ENCODE results near the gene CDC42BPB.

The CDC42BPB gene

DNA sequence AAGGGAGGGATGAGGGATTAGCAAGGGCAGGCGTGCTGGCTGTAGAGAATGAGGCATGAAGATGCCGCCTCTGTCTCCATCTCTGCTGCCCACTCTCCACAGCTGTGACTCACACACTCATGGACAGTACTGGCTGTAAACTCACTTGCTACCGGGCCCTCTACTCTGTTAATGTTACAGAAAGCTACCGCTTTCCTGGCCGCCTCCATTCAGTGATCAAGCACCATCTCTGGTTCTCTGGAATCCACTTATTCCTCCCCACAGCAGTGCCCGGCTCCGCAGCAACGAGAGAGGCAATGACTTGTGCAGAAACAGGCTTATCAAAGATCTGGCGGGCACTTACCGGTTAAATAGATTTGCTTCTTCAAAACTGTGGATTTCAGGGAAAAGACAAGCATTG lies 100.1 kb downstream of the CDC42BPB start:
- no peak for DNase-seq

DNA sequence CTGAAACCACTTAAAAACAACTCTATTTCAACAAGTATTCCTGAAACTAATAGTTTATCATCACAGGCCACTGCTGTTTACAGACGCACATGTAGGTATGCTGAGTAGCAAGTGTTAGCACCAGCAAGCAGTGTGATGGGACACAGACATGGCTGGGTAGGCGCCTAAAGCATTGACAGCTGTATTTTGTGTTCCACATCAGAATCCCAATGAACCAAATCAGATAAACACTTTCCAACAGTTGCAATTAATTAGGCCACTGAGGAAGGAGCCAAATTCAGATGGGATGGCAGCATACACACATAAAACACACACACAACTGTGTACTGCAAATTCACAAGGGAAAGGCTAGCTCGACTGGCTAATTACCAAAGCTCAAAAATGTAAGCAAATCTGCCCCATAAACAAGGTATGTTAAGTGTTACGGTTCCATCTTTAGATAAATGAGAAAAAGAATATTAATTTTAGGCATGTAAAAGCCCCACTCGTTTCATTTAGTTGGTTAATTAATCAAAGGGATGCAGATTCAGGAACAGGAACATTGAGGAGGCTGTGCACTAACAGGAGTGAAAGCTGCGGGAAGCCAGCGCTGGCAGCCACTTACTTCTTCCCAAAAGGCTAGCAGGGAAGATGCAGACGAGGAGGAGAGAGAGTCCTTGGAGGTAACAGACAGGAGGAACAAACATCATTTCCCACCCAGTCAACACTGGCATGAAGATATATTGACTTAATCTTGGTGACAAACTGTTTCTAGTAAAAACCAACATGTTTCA lies 101.5 kb downstream of the CDC42BPB start:
- no peak for DNase-seq

DNA sequence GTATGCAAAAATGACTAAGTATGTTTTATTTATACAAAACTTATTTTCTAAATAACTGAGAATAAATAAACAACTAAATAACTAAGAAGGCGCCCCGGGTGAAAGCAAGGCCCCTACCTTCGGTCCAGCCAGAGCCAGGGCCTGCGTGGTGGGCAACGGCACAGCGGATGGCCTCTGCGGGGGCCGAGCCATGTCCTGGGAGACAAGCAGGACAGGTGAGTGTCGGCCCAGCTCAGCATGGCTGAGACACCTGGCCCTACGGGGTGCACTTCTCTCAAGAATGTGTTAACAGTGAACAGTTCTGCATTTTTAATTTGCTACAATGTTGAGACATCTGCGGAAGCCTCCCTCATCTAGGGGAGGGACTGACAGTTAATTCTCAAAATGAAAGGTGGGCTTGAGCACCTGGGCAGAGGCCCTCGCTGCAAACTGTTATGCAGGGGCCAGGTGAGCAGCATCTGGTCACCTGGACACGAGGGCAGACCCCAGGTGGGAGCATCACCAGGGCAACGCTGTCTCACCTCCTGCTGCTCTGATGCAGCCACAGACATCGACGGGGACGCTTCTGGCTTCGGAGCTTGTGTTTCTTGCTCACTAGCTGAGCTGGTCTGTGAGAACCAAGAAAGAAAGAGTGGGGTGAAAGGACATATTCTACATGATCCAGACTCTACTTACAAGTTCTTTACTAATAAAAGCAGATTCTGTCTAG lies 103.1 kb downstream of the CDC42BPB start:
- DNase-seq, result no peak

DNA sequence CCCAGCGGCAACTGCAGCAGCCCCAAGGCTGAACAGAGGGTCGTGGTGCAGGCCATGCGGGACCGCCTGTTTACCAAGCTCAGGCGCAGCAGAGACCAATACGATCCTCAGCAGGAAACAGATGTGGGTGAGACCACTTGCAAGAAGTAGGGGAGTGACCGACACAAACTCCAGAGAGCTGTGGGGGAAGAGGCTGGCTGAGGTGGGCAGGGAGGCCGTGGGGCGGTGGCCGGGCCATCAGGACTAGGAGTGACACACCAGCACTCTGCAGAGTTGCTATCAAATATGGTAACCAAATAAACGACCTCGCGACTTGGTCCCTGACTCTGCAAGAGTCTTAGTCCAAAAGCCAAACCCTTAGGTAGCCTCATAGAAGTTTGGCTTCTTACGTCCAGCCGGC lies 104.2 kb downstream of the CDC42BPB start:
- DNase-seq, result no peak

DNA sequence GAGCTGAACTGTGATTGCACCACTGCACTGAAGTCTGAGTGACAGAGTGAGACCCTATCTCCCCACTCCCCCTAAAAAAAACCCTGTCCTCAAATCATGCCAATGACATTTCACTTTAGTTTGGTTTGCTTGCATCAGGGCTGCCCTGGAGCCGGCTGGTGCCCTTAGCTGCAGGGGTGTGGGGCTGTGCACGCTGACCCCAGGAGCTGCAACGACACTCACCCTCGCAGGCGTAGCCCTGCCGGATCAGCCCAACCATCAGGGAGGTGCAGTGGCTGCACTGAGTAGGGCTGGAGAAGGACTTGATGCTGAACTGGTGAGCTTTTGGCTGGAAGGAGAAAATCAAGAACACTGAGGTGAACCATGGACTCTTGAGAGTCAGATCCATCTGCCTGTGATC lies 105.1 kb downstream of the CDC42BPB start:
- no peak for DNase-seq

DNA sequence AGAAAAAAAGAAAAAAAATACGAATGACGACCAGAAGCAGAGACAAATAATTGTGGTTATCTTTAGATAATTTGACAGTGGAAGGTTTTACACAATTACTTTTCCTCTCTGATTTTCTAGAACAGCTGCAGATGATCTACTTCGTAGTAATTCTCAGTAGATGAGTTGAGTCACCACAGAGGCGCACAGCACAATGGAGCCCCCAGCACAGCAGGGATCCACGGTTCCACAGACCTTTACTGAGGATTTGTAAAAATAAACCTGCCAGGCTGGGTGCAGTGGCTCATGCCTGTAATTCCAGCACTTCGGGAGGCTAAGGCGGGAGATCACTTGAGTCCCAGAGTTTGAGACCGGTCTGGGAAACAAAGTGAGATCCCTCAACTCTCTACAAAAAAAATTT lies 105.5 kb downstream of the CDC42BPB start:
- no peak for DNase-seq

DNA sequence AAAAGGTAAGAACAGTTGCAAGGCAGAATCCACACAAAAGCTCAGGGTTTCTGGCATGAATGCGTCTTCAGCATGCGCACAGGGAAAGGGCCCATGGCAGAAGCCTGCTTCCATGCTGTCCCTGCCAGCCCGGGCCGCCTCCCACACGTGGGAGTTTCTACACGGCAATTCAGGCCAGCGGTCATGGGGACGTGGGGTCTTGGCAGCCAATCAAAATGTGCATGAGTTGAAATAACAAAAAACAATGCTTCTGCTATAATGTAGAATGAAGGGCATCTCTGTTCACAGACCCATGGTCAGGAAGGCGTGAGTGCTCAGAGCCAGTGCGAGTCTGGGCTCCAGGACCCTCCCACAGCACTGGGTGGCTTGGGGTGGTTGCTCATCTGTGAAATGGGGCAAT lies 106.3 kb downstream of the CDC42BPB start:
- no peak for DNase-seq

DNA sequence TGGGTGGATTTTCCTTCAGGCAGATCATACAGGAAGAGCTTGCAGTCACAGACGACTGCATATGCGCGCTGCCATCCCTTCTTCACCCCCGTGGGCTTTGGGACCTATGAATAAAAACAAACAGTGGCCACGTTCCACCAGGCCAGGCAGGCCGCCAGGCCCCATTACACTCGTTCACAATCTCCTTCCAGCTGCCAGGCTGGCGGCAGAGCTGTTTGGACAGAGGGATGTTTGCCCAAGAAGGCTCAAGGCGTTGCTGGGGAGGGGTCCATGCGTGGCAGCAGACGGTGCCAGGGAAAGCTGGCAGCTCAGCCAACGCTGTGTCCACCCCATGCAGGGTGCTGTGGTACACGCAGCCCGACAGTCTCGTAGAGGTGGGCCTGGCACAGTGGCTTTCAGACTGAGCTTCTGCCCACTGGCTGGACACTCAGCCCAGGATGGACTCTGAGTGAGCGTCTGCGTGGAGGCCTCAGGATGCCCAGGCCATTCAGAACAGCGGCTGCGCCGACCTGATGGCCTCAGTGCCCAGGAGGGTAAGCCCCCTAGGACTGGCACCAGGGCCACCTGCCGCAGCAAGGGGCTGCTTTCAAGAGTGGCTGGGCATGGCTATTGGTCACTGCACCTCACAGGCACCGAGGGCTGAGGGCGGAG lies 107.4 kb downstream of the CDC42BPB start:
- no peak for DNase-seq

DNA sequence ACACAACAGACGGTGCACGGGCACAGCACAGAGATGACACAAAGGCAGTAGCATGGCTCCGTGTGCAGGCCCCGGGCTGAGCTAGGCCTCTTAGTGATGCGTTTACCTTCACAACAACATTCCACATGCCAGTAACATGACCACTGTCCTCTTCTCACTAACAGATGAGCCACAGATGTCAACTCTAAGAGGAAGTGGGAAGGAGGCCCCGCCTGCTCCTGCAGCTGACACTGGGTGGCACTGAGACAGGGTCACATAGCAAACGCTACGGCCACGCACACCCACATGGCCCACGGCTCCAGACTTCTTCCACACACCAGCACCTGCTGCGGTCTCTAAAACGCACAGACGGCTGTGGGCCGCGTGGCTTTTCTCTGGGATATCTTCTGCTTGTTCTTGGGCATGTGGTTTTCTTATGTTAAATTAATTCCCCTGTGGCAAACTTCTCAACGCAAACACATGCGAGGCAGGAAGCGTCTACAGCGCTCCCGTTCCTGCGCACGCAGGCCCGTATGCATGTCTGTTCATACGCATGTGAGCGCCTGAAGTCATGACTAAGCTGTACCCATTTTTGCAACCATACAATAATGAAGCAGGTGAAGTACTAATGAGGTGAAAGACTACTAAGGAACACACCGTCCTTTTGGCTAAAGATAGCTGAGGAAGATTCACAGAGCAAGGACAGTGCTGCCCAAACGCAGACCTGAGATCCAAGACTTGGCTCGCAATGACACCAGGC lies 108.1 kb downstream of the CDC42BPB start:
- DNase-seq, result peak; percentile 16

DNA sequence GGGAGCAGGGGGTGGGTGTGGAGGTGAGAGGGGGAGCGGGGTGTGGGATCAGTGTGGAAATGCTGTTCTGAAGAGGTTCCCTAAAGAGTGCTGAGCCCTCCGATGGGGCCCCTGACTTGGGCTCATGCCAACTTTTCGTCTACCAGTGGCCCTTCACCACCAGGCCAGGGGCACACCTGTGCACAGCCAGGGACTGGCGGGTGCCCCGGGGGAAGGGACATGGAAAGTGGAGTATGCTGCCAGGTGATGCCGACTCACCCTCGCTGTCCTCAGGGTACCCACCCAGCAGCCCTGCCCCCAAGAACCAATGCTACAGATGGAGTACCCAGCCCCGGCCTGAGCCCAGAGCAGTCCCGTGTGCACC lies 108.7 kb downstream of the CDC42BPB start:
- DNase-seq, result no peak

DNA sequence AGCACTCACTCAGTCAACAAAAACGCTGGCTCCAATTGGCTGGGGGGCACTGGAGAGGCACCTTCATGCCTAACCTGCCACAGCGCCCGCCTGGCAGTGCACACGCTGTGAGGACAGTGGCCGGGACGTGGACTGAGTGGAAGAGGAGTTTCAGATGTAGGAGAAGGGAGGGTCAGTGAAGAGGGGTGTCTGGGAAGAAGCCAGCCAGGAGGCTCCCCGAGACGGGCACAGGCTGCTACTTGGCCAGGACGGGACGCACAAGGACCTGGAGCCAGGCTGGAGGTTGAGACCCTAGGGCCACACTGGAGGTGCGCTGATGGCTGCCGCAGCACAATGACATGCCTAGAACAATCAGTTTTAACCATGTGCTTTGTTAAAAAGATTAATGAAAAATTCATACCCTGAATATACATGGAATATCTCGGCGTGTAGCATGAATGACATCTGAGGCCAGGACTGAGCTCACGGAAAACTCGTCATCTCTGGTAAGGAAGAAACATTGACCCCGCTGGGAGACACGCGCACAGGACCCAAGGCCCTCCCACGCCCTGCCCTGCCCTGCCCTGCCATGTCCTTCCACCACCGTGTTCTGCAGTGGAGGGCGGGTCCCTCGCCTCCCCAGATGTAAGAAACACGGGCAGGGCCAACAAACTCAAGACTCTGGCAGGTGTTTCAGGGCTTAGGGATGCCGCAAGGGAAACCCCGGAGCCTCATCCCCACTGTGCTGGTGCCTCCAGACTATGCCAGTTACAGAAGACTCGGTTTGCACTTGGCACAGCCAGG lies 109.8 kb downstream of the CDC42BPB start:
- no peak for DNase-seq

DNA sequence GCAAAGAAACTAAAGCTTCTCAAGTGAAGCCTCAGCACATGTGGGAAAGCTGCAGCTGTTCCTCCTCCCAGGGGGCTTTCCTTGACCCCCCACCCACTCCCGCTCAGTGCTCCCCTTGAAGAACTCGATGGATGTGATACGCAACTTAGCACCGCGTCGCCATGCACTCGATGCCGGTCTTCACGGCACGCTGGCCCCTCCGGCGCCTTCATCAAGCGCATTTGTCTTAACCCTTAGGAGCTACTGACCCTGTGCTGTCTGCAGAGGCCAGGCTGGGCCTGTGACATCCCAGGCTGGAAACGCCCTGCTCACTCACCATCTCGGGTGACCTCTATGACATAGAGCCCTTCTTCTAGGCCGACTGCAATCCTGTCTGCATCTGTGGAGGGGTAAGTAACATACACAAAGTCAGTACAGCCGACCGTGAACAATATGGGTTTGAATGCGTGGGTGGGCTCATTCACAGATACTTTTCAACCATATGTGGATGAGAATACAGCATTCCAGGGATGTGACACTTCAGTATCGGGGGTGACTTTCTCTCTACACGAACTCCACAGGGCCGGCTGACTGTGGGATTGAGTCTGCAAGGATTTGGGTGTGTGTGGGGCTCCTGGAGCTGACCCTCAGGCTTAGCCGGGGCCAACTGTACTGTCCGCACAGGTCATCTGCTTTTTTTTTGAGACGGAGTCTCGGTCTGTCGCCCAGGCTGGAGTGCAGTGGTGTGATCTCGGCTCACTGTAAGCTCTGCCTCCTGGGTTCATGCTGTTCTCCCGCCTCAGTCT lies 111.8 kb downstream of the CDC42BPB start:
- DNase-seq, result no peak

DNA sequence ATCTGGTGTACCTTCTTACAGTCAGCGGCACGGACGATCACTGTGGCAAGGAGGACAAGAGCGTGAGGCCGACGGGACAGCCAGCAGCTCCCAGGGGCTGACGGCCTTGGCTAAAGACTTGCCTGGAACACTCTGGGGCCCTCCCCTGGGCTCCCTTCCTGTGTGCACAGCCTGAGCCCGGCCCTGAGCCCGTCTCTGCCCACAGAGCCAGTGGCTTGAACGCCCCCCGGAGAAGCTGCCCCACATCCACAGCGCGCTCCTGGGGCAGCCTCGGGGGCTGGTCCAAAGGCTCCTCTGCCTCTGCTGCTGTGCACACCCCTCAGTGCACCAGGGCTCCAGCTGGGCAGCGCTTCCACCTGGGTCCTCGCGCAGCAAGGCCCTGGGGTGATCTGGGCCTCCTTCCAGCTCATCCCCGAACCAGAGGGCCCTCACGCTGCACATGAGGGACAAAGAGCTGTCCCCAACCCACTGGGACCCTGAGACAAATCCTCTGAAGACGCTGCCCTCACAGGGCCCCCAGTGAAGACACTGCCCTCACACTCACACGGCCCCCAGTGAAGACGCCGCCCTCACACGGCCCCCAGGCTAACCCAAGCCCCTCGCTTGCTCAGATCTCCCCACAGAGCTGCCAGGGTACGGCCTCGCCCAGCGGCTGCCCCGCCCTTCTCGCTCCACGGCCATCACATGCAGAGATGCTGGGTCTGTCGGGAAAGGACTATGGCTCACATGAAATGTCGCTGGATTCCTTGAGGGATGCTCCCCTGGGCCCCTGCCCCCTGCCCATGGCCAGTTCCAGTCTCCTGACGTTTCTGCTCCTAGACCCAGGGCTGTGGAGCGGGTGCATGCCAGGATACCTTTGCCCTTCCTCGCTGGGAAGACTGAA lies 112.7 kb downstream of the CDC42BPB start:
- no peak for DNase-seq

DNA sequence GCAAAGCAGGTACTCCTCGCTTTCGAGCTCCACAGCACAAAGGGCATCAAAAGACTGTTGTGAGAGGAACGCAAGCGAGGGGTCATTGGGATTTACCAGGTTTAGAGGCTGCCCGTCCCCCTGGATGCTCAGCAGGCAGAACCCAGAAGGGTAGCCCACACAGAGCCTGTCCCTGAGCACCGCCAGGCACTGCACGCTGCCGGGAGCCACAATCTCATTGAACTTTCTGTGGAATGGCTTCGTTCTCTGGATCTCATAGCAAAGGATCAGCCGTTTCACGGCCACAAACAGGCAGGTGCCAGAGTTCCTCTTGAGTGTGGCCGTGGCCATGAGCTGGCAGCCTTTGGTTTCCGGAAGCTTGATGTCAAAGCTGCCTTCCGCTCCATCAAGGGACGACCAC lies 113.4 kb downstream of the CDC42BPB start:
- no peak for DNase-seq

DNA sequence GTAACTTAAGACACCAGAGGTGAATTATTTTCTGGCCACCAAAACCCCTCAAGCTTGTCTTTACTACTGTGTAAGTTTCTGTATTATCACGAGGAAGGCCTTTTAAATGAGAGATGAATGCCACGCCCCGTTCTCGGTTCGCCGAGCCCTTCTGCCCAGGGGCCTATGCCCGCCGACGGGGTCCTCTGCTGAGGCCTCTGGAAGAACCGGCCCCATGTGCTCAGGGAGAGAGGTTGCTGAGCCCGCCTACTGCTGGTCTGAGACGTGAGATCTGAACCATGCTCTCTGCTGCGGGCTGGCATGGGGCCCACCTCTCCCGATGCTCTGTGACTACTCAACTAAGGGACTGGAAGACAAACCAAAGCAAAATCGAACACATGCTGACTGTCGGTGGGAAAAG lies 113.9 kb downstream of the CDC42BPB start:
- DNase-seq, result no peak

DNA sequence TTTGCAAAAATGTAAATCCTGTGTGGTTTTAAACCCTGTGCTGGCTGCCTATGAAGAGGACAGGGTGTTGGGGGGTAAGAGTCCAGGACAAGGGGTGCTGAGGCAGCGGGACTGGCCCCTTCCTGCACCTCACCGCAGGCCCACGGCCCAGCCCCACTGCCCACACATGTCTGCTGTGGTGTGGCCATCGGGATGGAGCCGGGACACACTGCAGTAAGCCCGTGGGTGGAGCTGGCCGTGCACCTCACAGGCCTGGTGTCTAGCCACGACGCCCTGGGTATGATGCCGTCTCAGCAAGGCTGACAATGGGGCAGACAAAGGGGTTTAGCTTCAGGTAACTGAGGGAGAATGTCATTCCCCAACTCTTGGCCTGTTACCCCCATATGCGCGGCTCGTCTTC lies 115.3 kb downstream of the CDC42BPB start:
- DNase-seq, result no peak

DNA sequence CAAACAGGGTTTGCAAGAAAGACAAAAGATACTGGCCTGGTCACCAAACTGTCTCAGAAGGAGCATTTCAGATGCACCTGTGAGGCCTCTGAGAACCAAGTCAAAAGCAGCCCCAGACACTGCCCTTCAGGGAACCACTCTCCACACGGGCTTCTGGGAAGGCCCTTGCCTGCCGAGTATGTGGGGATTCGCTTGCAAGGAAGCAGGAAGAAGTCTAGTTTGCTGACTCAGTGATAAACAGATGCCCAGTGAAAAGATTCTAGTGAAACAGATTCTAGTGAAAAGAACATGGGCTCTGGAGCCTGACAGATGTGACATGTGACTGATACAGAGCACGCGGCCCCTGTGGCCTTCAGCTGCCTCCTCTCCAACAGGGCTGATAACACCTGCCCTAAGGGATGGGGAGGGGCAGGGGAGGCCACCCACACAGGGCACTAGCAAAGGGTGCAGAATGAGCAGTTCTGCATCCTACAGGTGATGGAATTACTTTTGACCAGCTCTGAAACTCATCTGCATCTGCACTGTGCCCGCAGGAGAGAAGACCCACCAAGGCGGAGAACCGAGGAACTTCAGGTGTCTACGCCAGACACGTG lies 115.8 kb downstream of the CDC42BPB start:
- DNase-seq, result no peak

DNA sequence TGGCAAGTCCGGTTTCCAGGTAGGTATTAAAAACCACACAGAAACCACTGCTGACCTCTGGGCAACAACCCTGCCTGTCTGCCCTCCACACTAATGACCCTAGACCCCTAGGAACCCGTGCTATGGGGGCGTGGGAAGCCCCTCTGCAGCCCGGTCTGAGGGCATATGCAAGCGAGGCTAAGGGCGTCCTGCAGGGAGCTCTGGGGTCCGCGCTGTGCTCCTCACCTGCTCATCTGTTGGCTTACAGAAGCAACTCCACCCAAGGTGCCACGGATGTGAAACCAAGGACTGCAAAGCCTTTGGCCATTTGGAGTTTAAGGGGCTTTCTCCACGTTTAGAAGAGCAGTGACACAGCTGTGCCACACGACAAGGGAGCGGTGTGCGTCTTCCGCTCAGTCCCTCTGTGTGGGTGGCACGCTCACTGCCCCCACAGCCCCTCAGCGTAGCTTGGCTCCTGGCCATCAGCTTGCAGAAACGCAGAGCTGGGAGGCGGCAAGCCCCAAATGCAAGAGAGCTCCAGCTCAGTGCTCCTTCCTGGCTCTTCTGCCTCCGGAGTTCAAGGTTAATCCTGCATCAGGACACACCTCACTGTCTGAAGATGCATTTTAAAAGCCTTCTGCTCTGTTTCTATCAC lies 116.5 kb downstream of the CDC42BPB start:
- DNase-seq, result no peak

DNA sequence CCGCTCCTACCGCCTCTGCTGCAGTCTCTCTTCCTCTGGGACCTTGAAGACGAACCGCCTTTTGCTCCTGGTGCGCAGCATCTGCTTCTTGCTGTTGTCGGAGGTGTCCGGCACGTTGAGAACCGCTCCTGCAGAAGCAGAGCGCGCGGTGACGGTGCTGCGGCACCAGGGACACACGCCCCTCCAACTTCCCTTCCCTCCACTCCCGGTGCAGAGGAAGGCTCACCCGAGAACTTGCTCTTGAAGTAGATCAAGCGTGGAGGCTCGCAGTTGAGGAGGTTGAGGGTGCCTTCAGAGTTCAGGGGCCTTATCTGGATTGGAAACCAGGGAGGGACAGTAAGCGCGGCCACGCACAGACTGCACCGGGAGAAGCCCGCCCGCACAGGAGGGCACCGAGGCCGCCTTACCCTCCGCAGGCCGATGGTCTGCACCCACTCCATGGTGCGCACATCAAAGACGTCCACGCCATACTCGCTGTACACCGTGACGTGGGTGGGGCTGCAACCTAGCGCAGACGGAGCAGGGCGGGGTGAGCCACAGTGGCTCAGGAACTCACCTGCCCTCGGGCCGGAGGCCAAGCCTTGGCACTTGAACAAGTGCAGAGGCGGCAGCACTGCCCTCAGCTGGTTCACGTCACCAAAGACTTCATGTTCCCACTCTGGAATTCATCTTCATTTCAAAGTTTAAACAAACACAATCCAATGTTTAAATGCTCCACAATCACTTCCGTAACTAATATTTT lies 117.4 kb downstream of the CDC42BPB start:
- DNase-seq, result no peak
